ENCODE data around the gene DNAH3. TPM values are rescaled to one million over a fixed set of nuclear protein-coding genes. Genes with fewer than 3 reads are reported as not detected.

The DNAH3 gene
- total and polyA plus RNA-seq, 2 of the 13 experiments (the other 11 are each of a cell fraction or from before 2014, with no cell fraction given): 0.07 to 0.08 TPM

- TF ChIP-seq SP4 (CRISPR knock-in tag; IDR thresholded peaks at IDR 0.05) (peak; percentile 65), SOX13 (IDR thresholded peaks at IDR 0.05) (peak; percentile 65; the same call in 1 of the 2 replicates), SOX13 (CRISPR knock-in tag; conservative IDR thresholded peaks at IDR 0.05 in 1 of 2, IDR thresholded peaks at IDR 0.05 in 1 of 2) (no peak), ZNF546 (CRISPR knock-in tag; conservative IDR thresholded peaks at IDR 0.05) (peak; percentile 86), SYNCRIP (IDR thresholded peaks at IDR 0.05; ENCODE audit: insufficient read depth, low read depth, low read length) (no peak), STAT6 (CRISPR knock-in tag; IDR thresholded peaks at IDR 0.05; ENCODE audit: borderline replicate concordance) (peak; percentile 27; the same call in 1 of the 2 replicates), CHD4 (IDR thresholded peaks at IDR 0.05; ENCODE audit: borderline replicate concordance, low read length) (no peak), ZNF556 (CRISPR knock-in tag; IDR thresholded peaks at IDR 0.05; ENCODE audit: borderline replicate concordance) (0 out of 2 replicates have a peak, but pooled peaks have one; percentile 39), ZFYVE20 (CRISPR knock-in tag; IDR thresholded peaks at IDR 0.05; ENCODE audit: borderline replicate concordance, low read depth) (peak; percentile 81; the same call in 1 of the 2 replicates), SAP130 (CRISPR knock-in tag; IDR thresholded peaks at IDR 0.05; ENCODE audit: low read depth) (peak; percentile 77), KDM2A (CRISPR knock-in tag; IDR thresholded peaks at IDR 0.05; ENCODE audit: borderline replicate concordance, low read depth) (peak; percentile 79; the same call in 1 of the 2 replicates), PHF21A (CRISPR knock-in tag; IDR thresholded peaks at IDR 0.05) (no peak), TOPORS (CRISPR knock-in tag; IDR thresholded peaks at IDR 0.05) (0 out of 2 replicates have a peak, but pooled peaks have one; percentile 27), ZNF296 (CRISPR knock-in tag; conservative IDR thresholded peaks at IDR 0.05) (0 out of 2 replicates have a peak, but pooled peaks have one; percentile 57), TAF15 (IDR thresholded peaks at IDR 0.05; ENCODE audit: low read depth, low read length, poor library complexity, severe bottlenecking) (peak; percentile 100), KLF13 (CRISPR knock-in tag; IDR thresholded peaks at IDR 0.05) (no peak), ZNF614 (CRISPR knock-in tag; IDR thresholded peaks at IDR 0.05; ENCODE audit: borderline replicate concordance) (no peak), ZNF672 (CRISPR knock-in tag; IDR thresholded peaks at IDR 0.05) (peak; percentile 4; the same call in 1 of the 2 replicates), ZFP37 (CRISPR knock-in tag; IDR thresholded peaks at IDR 0.05; ENCODE audit: borderline replicate concordance) (peak; percentile 90; the same call in 1 of the 2 replicates), HNRNPUL1 (IDR thresholded peaks at IDR 0.05; ENCODE audit: low read depth, low read length) (peak; percentile 79; the same call in 1 of the 2 replicates)
- TF ChIP-seq, protein P1, sequence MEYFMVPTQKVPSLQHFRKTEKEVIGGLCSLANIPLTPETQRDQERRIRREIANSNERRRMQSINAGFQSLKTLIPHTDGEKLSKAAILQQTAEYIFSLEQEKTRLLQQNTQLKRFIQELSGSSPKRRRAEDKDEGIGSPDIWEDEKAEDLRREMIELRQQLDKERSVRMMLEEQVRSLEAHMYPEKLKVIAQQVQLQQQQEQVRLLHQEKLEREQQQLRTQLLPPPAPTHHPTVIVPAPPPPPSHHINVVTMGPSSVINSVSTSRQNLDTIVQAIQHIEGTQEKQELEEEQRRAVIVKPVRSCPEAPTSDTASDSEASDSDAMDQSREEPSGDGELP (IDR thresholded peaks at IDR 0.05; ENCODE audit: borderline replicate concordance, low read depth): no peak
- TF ChIP-seq, protein P2, sequence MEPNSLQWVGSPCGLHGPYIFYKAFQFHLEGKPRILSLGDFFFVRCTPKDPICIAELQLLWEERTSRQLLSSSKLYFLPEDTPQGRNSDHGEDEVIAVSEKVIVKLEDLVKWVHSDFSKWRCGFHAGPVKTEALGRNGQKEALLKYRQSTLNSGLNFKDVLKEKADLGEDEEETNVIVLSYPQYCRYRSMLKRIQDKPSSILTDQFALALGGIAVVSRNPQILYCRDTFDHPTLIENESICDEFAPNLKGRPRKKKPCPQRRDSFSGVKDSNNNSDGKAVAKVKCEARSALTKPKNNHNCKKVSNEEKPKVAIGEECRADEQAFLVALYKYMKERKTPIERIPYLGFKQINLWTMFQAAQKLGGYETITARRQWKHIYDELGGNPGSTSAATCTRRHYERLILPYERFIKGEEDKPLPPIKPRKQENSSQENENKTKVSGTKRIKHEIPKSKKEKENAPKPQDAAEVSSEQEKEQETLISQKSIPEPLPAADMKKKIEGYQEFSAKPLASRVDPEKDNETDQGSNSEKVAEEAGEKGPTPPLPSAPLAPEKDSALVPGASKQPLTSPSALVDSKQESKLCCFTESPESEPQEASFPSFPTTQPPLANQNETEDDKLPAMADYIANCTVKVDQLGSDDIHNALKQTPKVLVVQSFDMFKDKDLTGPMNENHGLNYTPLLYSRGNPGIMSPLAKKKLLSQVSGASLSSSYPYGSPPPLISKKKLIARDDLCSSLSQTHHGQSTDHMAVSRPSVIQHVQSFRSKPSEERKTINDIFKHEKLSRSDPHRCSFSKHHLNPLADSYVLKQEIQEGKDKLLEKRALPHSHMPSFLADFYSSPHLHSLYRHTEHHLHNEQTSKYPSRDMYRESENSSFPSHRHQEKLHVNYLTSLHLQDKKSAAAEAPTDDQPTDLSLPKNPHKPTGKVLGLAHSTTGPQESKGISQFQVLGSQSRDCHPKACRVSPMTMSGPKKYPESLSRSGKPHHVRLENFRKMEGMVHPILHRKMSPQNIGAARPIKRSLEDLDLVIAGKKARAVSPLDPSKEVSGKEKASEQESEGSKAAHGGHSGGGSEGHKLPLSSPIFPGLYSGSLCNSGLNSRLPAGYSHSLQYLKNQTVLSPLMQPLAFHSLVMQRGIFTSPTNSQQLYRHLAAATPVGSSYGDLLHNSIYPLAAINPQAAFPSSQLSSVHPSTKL (CRISPR knock-in tag; IDR thresholded peaks at IDR 0.05): no peak; the same call in 1 of the 2 replicates
Observed at GRCh38 chr16:20900299-20901067, 250.2 kb downstream of the DNAH3 start, which contains the start of the genes DCUN1D3 and LYRM1 (continued).

Measured in HepG2 (cell line).